K562 (cell line): ENCODE results near the gene FAM20B. TPM values are rescaled to one million over a fixed set of nuclear protein-coding genes. Genes with fewer than 3 reads are reported as not detected.

Experiments
- ATF2 ChIP-seq: sonication (generic); formaldehyde crosslinking; IDR thresholded peaks from 2 replicates; pipeline ENCODE4 v1.8.1; 2022; ENCODE audit warnings: missing genetic modification reagents
- CTBP1 ChIP-seq: fragments of 450-650 bp; IDR thresholded peaks from 2 replicates; pipeline ENCODE4 v1.6.1; 2016; ENCODE audit warnings: borderline replicate concordance
- DPF2 ChIP-seq: fragments of 450-650 bp; IDR thresholded peaks from 2 replicates; pipeline ENCODE4 v1.6.1; 2016
- EP300 ChIP-seq: IDR thresholded peaks from 2 replicates; pipeline ENCODE4 v1.6.1; 2012; ENCODE audit warnings: low read length, improper control_type of control experiment
- ESRRB ChIP-seq: fragments of 250-450 bp; sonication (Bioruptor Pico); IDR thresholded peaks from 2 replicates; pipeline ENCODE4 v1.5.0; 2020; ENCODE audit warnings: mild to moderate bottlenecking, moderate library complexity, borderline replicate concordance
- GATAD2A ChIP-seq: fragments of 450-650 bp; IDR thresholded peaks from 2 replicates; pipeline ENCODE4 v1.6.1; 2017
- JUN ChIP-seq, 2 experiments: sonication (generic) in 1 of 2; formaldehyde crosslinking in 1 of 2; IDR thresholded peaks; 2 replicates each; pipeline versions ENCODE4 v1.6.1 to v1.8.0; 2012 to 2022; ENCODE audit warnings: borderline replicate concordance in 2 of 2, mild to moderate bottlenecking in 2 of 2, improper control_type of control experiment in 1 of 2, low read depth in 1 of 2, low read length in 1 of 2, missing genetic modification reagents in 1 of 2
- KAT8 ChIP-seq: fragments of 450-650 bp; IDR thresholded peaks from 2 replicates; pipeline ENCODE4 v1.6.1; 2016; ENCODE audit warnings: low read depth, mild to moderate bottlenecking
- L3MBTL2 ChIP-seq: fragments of 450-650 bp; IDR thresholded peaks from 2 replicates; pipeline ENCODE4 v1.6.1; 2016; ENCODE audit warnings: mild to moderate bottlenecking, moderate library complexity
- MTA1 ChIP-seq: fragments of 450-650 bp; IDR thresholded peaks from 2 replicates; pipeline ENCODE4 v1.6.1; 2017; ENCODE audit warnings: borderline replicate concordance
- NR2F6 ChIP-seq: fragments of 450-650 bp; formaldehyde crosslinking; IDR thresholded peaks from 2 replicates; pipeline ENCODE4 v1.4.0; 2020; ENCODE audit warnings: mild to moderate bottlenecking
- POLR2G ChIP-seq: fragments of 200-400 bp; formaldehyde crosslinking; IDR thresholded peaks from 2 replicates; pipeline ENCODE4 v1.6.1; 2017; ENCODE audit warnings: low read depth, mild to moderate bottlenecking, antibody characterized with exemption, low read length, moderate library complexity
- SMARCE1 ChIP-seq: fragments of 450-650 bp; IDR thresholded peaks from 2 replicates; pipeline ENCODE4 v1.7.1; 2016; ENCODE audit warnings: mild to moderate bottlenecking
- TARDBP ChIP-seq: fragments of 450-650 bp; IDR thresholded peaks from 2 replicates; pipeline ENCODE4 v1.6.1; 2016
- TCF3 ChIP-seq: sonication (generic); formaldehyde crosslinking; IDR thresholded peaks from 2 replicates; pipeline ENCODE4 v1.4.0; 2020; ENCODE audit warnings: mild to moderate bottlenecking, missing genetic modification reagents
- ZBTB33 ChIP-seq: sonication (generic); formaldehyde crosslinking; IDR thresholded peaks from 2 replicates; pipeline ENCODE4 v1.8.1; 2023; ENCODE audit warnings: mild to moderate bottlenecking, missing genetic modification reagents
- ZC3H4 ChIP-seq: sonication (generic); formaldehyde crosslinking; IDR thresholded peaks from 2 replicates; pipeline ENCODE4 v1.9.0; 2021; ENCODE audit warnings: missing genetic modification reagents, borderline replicate concordance
- ZFX ChIP-seq: sonication (generic); formaldehyde crosslinking; IDR thresholded peaks from 2 replicates; pipeline ENCODE4 v1.8.0; 2022; ENCODE audit warnings: mild to moderate bottlenecking, missing genetic modification reagents, moderate library complexity
- ZKSCAN3 ChIP-seq: fragments of 250-450 bp; sonication (Bioruptor Pico); IDR thresholded peaks from 2 replicates; pipeline ENCODE4 v1.4.0; 2020
- ZNF324 ChIP-seq: fragments of 250-450 bp; sonication (Bioruptor Pico); IDR thresholded peaks from 2 replicates; pipeline ENCODE4 v1.4.0; 2020; ENCODE audit warnings: mild to moderate bottlenecking
- ZNF586 ChIP-seq: fragments of 450-650 bp; formaldehyde crosslinking; conservative IDR thresholded peaks from 2 replicates; pipeline ENCODE4 v1.4.0; 2020; ENCODE audit warnings: mild to moderate bottlenecking, moderate library complexity
- ZNF644 ChIP-seq: fragments of 200-800 bp; sonication (Bioruptor generic); IDR thresholded peaks from 2 replicates; pipeline ENCODE4 v1.6.1; 2016; ENCODE audit warnings: low read depth, missing genetic modification characterization, missing compliant biosample characterization
- ZNF75A ChIP-seq: fragments of 450-650 bp; formaldehyde crosslinking; IDR thresholded peaks from 2 replicates; pipeline ENCODE4 v1.4.0; 2020; ENCODE audit warnings: mild to moderate bottlenecking
- polyA plus RNA-seq, 8 experiments: library from polyadenylated mRNA; depleted of rRNA in 4 of 8; stranded (reverse) in 5 of 8; unstranded in 3 of 8; fragments of >200 nt; fragmentation: Nextera tagmentation in 2 of 8; fragmentation: Illumina TruSeq in 1 of 8; extraction: Ambion mirVana in 2 of 8; extraction: Trizol in 1 of 8; gene quantifications; 2 replicates each; pipeline versions ENCODE4 v1.2.1 to v1.2.3, GENCODE V29; 2011 to 2014; ENCODE audit warnings: inconsistent platforms in 1 of 8, missing spikeins in 1 of 8
- total RNA-seq, 7 experiments: library from RNA; depleted of rRNA in 6 of 7; stranded (reverse); fragments of >200 nt in 6 of 7; fragmentation: Illumina TruSeq in 2 of 7; extraction: Trizol in 2 of 7; gene quantifications; 2 replicates each; pipeline versions ENCODE4 v1.2.1 to v1.2.3, GENCODE V29; 2011 to 2021; ENCODE audit warnings: low replicate concordance in 1 of 7
- TF ChIP-seq, protein P1 (sequence below): fragments of 250-450 bp; sonication (Bioruptor Pico); IDR thresholded peaks from 2 replicates; pipeline ENCODE4 v1.4.0; 2020
- TF ChIP-seq, protein P2 (sequence below): fragments of 250-450 bp; sonication (Bioruptor Pico); IDR thresholded peaks from 2 replicates; pipeline ENCODE4 v1.5.0; 2020; ENCODE audit warnings: mild to moderate bottlenecking, borderline replicate concordance

The FAM20B gene
- total and polyA plus RNA-seq, 9 of the 15 experiments (the other 6 are each of a cell fraction or from before 2014, with no cell fraction given) = 7.2 to 67.5 (median 42.9) TPM

DNA sequence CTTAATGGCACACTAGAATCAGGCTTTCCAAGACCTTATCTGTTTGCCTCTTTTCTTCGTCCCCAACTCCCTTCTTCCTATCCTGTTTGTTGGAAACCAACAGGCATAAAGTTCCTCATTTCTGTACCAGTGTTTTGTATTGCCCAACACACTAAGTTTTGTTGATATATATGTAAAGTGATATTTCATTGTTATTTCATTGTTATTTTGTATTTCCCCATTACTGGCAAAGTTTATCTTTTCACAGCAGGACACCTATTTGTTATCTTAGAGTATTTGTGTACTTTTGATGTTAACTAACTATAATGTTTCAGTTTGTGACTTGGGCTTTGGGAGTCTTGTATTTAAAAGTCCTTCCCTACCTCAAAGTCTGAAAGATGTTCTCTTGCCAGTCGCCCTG lies 27.1 kb downstream of the FAM20B start (continued):
- TF ChIP-seq SMARCE1 = peak; percentile 61; the same call in 1 of the 2 replicates
- no peak for TF ChIP-seq ZC3H4
- no peak for TF ChIP-seq ZNF75A (CRISPR knock-in tag)
- TF ChIP-seq POLR2G = no peak
- no peak for TF ChIP-seq ZBTB33 (CRISPR knock-in tag)
- TF ChIP-seq EP300 = peak; percentile 42; the same call in 1 of the 2 replicates
- TF ChIP-seq ZNF324 (CRISPR knock-in tag) = no peak
- TF ChIP-seq ESRRB (CRISPR knock-in tag) = no peak
- TF ChIP-seq NR2F6 (CRISPR knock-in tag) = no peak
- TF ChIP-seq ZNF586 = no peak
- TF ChIP-seq KAT8 = no peak
- TF ChIP-seq L3MBTL2 = 0 out of 2 replicates have a peak, but pooled peaks have one; percentile 4
- peak; percentile 69; the same call in 1 of the 2 replicates for TF ChIP-seq DPF2
- TF ChIP-seq, protein P1, sequence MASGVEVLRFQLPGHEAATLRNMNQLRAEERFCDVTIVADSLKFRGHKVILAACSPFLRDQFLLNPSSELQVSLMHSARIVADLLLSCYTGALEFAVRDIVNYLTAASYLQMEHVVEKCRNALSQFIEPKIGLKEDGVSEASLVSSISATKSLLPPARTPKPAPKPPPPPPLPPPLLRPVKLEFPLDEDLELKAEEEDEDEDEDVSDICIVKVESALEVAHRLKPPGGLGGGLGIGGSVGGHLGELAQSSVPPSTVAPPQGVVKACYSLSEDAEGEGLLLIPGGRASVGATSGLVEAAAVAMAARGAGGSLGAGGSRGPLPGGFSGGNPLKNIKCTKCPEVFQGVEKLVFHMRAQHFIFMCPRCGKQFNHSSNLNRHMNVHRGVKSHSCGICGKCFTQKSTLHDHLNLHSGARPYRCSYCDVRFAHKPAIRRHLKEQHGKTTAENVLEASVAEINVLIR (CRISPR knock-in tag) = no peak
- TF ChIP-seq ZFX (CRISPR knock-in tag) = no peak
- no peak for TF ChIP-seq ATF2 (CRISPR knock-in tag)
- TF ChIP-seq, protein P2, sequence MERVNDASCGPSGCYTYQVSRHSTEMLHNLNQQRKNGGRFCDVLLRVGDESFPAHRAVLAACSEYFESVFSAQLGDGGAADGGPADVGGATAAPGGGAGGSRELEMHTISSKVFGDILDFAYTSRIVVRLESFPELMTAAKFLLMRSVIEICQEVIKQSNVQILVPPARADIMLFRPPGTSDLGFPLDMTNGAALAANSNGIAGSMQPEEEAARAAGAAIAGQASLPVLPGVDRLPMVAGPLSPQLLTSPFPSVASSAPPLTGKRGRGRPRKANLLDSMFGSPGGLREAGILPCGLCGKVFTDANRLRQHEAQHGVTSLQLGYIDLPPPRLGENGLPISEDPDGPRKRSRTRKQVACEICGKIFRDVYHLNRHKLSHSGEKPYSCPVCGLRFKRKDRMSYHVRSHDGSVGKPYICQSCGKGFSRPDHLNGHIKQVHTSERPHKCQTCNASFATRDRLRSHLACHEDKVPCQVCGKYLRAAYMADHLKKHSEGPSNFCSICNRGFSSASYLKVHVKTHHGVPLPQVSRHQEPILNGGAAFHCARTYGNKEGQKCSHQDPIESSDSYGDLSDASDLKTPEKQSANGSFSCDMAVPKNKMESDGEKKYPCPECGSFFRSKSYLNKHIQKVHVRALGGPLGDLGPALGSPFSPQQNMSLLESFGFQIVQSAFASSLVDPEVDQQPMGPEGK (CRISPR knock-in tag) = no peak
- no peak for TF ChIP-seq TCF3 (CRISPR knock-in tag)
- 0 out of 2 replicates have a peak, but pooled peaks have one; percentile 23 for TF ChIP-seq MTA1
- no peak for TF ChIP-seq ZNF644 (tag)
- TF ChIP-seq TARDBP = no peak
- TF ChIP-seq GATAD2A = no peak
- TF ChIP-seq JUN (IDR thresholded peaks at IDR 0.05; ENCODE audit: borderline replicate concordance, low read depth, low read length) = no peak
- TF ChIP-seq JUN (CRISPR knock-in tag; IDR thresholded peaks at IDR 0.05; ENCODE audit: borderline replicate concordance) = no peak
- TF ChIP-seq ZKSCAN3 (CRISPR knock-in tag) = no peak
- peak; percentile 43; the same call in 1 of the 2 replicates for TF ChIP-seq CTBP1
